ENCODE data around the gene ZNF407. TPM values are rescaled to one million over a fixed set of nuclear protein-coding genes. Genes with fewer than 3 reads are reported as not detected.

Gene ZNF407
- polyA plus RNA-seq, 4 donors = 9.2 to 10.3 (median 10.1) TPM

DNA sequence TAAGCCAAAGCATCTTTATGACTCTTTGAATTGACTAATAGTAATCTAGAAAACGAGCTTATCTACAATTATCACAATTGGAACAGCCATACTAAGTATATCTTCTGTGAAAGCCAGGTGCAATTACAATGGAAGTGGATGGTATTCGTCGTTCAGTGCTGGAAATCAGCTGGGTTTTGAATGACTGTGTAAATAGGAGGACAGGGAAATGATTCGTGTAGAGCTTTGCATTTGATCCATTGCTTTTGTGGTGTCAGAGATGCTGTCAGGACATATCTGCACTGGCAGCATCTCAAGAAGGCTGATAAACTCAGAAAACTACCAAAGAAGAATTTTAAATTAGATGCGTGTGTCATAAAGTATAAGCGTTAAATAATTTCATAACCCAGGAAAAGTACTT lies 187.1 kb downstream of the ZNF407 start:
- no peak for DNase-seq (ENCODE audit: low read depth in 4 of 4, low spot score in 3 of 4)

DNA sequence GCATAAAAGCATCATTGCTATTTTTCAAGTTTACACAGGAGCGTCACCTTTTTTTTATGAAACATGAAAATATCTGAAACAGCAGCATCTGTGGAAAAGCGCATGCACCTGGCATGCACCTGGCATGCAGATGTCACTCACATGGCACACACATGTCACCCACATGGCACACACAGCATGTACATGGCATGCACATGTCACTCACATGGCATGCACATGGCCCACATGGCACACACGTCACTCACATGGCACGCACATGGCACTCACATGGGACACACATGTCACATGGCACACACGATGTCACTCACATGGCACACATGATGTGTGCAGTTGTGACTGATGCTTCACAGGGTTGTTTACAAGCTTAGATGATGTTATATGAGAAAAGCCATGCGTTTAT lies 188.0 kb downstream of the ZNF407 start:
- DNase-seq (ENCODE audit: low read depth in 4 of 4, low spot score in 3 of 4) = no peak

DNA sequence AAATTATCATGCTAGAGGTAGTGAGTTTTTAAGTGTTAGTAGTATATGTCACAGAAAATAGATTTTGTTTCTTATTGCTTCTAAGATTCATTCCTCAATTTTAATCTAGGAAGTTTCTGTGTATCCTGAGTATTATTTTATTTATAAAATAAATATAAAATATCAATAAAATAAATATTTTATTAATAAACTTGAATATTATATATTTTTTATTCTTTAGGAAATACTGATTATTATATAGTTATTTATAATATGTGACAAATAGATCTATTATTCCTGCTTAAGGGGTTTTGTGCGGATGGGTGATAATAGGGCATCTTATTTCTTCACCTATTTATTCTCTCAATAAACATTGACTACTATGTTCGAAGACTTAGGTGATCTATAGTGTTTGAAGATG lies 191.0 kb downstream of the ZNF407 start:
- DNase-seq (ENCODE audit: low read depth in 4 of 4, low spot score in 3 of 4) = no peak

DNA sequence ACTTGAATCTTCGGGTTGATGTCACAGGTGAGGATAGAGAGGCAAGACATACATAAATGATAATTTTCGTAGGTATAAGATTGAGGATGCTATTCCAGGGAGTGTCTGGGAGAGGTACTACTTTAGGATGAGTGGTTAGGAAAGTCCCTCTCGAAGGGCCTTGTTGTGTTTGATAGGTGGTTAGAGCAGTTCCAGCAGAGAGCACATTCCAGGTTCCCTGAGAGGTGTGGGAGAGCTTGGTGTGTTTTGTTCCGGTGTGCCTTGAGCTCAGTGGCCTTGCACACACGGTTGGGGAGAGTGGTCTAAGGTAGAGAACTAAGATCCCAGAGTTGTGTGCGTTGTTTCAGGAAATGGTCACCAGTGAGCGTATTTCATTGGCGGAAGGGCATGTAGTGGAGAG lies 191.4 kb downstream of the ZNF407 start:
- DNase-seq (ENCODE audit: low read depth in 4 of 4, low spot score in 3 of 4) = no peak

DNA sequence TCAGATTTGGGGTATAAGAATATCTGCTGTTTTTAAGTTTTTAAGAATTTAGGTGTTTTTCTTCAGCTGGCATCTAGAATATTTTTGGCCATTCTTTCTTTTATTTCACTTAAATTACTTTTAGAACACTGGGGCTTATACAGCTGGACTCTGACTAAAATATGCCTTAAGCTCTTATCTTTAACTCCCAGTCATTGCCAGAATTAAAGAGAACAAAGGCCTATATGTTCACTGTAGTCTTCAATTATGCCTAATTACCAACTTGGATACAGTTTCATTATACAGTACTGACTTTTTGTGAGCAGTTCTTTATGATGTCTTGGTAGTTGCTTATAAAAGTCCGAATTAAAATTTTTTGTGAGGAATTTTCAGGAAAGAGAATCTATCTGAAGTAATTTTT lies 192.8 kb downstream of the ZNF407 start:
- no peak for DNase-seq (ENCODE audit: low read depth in 4 of 4, low spot score in 3 of 4)

DNA sequence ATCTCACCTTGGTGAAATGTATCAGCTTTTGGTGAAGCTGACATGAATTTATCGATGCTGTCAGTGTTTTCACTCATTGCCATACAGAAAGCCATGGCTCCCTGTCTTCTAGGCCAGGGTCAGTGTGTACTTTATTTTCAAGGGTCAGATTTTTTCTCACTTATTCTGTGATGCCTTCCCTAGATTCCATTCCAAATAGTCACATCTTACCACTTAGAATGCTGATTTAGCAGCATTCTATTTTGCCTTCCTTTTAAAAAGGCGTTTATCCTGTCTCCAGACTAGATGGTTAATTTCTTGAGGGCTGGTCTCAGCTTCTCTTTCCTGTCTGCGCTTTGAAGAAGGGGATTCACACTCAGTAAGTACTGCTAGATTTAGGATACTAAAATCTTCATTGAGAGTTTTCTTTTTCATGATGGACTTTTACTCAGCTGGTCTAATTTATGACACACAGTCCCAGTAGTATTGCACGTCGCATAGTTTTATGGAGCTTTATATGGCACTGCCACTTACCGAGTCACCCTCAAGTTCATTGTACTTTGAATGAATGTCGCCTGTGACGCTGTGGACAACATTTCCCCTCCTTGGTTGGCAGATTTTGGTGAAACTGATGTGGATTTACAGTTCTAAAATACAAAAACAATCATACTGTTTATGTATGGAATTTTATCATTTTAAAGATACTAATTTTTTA lies 194.0 kb downstream of the ZNF407 start:
- DNase-seq (ENCODE audit: low read depth in 4 of 4, low spot score in 3 of 4) = no peak

DNA sequence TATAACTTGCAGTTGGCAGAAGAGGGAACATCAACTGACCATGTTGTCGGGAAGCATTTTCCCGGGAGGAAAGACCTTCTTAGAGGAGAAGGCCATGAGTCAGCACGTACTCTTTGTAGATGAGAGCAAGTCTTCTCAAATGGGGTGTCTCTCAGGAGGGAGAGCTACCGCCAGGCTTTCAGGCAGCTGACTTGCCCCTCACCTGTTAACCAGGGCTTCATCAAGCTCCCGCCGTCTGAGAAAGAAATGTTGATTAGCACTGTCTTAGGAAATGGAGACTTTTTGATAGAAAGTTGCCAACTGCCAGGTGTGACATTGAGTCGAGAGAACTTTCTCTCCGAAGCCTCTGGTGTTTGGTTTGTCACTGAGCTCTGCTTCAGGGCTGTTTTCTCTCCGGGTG lies 196.1 kb downstream of the ZNF407 start:
- no peak for DNase-seq (ENCODE audit: low read depth in 4 of 4, low spot score in 3 of 4)

DNA sequence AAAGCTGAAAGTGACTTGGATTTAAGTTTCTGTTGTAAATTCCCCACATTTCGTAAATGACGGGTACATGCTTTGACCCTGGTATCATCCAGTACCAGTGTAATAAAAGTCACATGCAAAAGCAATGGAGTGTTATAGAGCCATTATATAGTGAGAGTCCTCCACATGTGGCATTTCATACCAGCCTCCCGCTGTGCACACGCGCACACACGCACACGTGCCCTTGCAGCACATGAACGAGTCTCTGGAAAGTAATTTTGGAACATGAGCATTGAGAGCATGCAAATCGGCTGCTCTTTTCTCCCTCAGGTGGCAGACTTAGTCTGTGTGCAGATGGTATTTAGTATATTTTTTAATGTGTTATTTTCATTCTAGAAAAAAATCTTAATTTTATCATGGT lies 198.1 kb downstream of the ZNF407 start:
- DNase-seq (ENCODE audit: low read depth in 4 of 4, low spot score in 3 of 4) = no peak

DNA sequence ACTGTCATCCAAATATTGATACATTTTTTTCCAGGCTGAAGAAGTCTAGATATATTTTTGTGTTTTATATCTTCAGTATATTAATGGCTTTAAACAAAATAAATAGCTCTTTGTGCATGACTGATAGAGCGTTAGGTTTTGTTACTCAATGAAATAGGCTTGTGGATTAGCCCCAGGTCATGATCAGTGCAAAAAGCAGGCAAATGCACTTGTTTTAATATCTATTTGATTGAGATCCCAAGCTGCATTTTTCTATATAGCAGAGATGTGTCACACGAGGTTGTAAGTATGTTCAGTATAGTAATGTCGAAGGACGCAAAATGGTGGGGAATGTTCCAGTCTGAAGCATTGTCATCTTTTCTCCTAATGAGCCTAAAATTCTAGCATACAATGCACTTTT lies 198.5 kb downstream of the ZNF407 start:
- DNase-seq (ENCODE audit: low read depth in 4 of 4, low spot score in 3 of 4) = no peak

DNA sequence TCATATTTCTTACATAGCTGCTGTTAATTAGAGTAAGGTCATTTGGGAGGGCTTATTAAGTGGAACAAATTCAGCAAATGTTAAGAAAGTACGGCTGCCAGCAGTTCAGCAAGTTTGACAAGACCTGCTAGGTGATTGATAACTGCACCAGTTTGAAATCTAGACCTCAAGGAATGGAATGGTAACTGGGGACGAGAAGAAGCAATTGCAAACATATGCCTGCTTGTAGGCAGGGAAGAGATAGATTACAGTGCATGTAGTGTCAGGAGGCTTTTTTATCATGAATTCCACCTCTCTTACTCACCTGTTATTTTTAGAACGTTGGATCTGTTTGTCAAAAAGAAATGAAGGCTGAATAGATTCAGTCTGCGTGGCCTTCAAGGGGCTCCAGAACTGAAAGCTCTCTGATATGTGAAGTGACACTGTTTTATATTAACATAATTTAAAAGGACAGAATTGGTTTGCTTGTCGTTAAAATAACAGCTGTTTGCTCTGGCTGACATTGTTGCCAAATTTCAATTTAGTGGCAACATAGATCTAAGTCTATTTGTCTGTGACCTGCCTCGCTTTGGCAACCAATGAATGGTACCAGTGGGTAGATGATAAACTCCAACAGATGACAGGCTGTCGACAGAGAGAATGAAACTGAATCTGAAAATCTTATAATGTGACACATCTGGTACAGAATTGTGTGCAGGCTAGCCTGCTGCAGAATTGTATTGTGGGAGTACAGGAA lies 199.3 kb downstream of the ZNF407 start:
- no peak for DNase-seq (ENCODE audit: low read depth in 4 of 4, low spot score in 3 of 4)

DNA sequence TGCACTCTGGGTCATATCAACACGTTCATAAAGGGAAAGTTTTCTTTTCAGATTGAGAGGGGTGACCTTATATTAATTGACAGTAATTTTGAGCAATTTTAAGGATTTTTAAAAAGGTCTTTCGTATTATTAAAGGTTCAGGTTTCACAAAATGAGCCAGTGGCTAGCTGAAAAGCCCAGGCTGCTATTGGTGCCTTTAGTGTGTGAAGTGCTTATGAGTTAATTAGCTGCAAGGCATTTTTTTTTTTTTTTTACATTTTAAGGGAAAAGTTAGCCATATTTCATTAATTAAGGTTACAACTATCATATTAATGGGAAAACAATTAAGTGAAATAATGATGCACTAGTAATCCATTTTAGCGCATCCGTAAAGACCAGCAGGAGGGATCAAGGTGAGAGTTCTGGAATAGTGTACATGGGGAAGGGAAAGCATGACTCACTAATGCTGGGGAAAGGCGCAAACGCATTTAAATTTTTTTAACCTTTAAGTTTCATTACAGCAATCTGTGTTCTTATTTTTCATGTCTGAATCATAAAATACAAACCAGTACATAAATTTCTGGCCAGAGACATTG lies 200.0 kb downstream of the ZNF407 start:
- DNase-seq (ENCODE audit: low read depth in 4 of 4, low spot score in 3 of 4) = no peak

DNA sequence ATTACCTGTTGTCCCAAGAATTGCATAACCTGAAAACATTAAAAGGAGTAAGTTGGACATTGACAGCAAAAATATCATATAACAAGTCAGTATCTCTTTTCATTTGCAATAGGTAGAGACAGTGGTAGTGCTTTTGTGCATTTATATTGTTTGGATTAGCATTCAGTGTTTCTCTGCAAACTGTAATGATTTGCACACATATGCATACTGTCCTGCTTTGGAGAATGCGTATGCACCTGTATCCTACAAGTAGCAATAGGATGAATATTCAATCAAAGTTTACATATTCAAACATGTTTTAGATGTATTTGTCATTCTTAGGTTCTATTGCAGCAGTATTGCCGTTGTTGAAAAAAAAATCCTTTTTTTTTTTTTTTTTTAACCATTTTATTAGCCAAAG lies 201.9 kb downstream of the ZNF407 start:
- no peak for DNase-seq (ENCODE audit: low read depth in 4 of 4, low spot score in 3 of 4)

DNA sequence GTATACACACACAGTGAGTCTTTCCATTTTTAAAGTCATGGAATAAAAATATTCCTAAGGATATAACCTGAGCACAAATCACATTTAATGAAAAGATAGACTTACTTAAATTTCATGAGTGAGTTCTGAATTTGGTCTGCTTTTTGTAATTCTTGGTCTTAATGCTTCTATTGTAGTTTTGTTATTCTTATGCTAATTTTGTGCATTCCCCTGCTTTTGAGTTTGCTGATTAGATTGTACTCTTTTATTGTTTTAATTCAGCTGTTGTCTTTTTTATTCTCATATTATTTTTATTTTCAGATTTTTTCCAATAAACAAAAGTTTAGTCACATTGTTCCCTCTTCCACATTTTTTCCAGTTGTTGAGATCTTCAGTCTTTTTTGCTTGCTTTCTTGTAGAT lies 202.4 kb downstream of the ZNF407 start:
- DNase-seq (ENCODE audit: low read depth in 4 of 4, low spot score in 3 of 4) = no peak

DNA sequence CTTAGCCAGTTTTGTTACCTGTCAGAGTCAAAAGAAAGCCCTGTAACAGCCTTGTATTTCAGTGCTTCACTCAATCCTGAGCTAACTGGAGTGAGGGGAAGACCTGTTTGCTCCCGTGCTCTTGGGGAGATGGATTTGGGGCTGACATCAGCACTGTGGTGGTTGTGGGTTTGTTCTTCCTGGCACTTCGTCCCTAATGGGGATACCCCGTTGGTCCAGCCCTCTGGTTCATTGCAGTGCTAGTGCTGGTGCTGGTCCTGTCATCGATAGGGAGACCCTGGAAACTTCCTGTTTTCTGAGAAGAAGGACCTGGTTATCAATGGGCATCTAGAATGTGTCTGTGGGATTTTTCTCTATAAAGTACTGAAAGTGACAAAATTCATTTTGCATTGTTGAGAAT lies 205.4 kb downstream of the ZNF407 start:
- DNase-seq (ENCODE audit: low read depth in 4 of 4, low spot score in 3 of 4) = no peak

DNA sequence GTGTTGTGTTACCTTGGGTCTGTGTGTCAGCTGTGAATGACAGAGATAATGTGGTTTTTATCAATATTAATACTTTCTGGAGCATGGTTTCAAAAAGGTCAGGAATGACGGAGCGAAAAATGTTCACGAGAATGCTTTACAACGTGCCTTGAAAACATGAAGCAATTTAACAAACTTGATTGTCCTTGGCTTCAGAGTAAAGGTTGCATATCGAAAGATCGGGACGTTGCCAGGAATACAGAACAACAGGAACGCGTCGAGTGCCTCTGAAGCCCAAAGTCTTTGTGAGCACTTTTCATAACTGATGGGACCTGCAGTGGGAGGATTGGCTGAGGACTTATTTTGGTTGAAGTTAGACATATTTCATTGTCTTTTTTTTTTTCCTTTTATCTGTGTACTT lies 206.1 kb downstream of the ZNF407 start:
- DNase-seq (ENCODE audit: low read depth in 4 of 4, low spot score in 3 of 4) = no peak

DNA sequence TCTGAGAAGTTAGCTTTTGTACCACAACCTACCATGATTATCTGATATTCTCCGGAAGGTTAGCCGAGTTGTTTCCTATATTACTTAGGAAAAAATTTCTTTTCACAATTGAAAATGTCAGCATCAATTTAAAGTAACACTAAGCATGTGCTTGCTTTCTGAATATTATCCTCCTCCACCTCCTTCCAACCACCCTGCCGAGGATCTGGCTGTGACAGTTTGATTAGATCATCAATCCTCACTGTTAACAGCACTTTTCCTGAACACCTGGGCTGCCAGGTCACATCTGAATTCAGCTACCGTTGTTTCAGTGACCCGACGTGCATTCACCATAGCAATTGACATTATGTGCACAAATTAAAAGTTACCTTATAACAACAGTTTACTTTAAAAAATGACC lies 207.0 kb downstream of the ZNF407 start:
- DNase-seq (ENCODE audit: low read depth in 4 of 4, low spot score in 3 of 4) = no peak

DNA sequence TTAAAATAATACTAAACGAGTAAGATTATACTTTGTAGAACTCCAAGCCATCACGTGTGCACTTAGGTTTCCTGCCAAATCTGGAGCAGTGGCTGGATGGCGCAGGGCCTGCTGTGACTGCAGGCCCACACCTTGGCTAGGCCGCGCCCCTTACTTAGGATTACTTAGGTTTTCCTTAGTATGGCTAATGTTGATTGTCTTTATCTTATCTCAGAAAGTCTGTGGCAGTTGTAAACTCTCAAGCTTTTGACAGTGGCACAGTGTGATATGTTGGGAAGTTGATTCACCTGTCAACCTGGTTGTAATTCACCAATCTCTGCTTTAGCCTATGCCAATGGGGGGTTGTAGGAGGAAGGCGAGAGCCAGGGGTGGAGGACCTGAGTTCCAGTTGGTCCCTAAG lies 208.4 kb downstream of the ZNF407 start:
- DNase-seq (ENCODE audit: low read depth in 4 of 4, low spot score in 3 of 4) = no peak

DNA sequence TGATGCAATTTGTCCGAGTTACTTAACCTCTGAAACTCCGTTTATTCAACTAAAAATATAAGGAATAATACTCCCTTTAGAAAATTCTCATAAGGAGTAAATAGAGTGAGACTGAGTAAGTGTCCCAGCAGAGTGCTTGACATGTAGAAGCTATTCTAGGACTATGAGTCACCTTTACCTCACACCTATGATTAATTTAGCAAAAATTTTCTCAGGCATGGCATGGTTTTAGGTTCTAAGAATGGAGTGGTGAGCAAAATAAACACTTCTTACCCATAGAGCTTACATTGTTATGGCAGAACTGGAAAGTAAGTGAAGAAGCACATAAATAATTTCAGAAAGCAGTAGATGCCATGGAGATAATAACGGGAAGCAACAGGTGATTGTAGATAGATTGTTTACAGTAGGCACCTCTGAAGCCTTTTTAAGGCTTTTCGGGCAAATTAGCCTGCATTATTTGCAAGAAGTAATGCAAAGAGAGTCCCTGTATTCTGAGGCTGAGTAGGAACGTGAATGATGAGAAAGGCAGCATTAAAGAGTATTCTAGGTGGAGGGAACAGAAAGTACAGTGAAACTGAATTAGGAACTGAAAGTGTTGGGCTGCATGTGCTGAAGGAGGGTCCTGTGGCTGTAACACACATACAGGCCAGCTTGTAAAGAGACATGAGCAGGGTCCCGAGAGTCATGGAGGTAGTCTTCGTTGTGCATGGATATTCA lies 209.2 kb downstream of the ZNF407 start:
- DNase-seq (ENCODE audit: low read depth in 4 of 4, low spot score in 3 of 4) = no peak

DNA sequence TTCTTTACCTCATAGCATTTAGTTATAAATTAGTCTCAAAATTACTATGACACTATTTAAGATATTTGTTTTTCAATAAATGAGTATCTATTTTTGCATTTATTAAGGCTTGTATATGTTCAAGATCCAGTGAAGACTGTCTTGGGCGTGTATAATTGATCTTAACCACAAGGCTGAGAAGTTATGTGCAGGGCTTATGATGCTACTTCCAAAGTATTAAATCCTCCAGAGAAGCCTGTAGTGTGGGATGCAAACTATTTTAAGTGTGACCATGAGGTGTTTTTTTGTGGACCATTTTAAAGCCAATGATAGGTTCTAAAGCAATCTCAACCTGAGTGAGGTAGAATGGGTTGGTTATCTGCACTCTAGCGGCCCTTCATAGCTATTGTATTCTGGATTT lies 219.9 kb downstream of the ZNF407 start:
- DNase-seq (ENCODE audit: low read depth in 4 of 4, low spot score in 3 of 4) = no peak

DNA sequence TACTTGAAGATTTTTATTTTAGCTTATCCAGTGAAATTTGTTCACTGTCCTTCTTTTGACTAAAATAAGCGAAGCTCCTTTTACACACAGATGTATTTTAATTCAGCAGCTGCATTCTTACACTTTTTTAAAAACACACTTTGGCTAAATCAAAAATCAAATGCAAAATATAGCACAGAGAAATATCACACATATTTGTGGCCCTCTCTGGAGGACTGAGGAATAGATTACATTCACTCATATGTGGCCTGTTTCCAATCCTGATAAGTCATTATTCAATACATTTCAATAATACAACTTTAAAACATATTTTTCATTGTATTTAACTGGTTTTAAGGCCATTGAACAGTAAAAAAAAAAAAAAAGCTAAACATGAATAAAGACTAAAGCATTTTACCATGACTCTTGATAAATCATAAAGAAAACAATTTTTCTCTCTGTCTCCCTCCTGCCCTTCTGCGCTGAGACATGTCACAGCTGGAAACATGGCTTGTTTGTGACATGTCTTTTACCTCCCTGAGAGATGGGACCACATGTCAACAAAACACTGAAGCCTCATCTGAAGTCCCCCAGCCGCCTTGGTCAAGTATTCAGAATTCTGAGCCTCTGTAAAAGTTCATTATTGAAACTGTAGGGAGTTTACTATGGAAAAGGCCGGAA lies 221.0 kb downstream of the ZNF407 start:
- DNase-seq (ENCODE audit: low read depth in 4 of 4, low spot score in 3 of 4) = no peak

DNA sequence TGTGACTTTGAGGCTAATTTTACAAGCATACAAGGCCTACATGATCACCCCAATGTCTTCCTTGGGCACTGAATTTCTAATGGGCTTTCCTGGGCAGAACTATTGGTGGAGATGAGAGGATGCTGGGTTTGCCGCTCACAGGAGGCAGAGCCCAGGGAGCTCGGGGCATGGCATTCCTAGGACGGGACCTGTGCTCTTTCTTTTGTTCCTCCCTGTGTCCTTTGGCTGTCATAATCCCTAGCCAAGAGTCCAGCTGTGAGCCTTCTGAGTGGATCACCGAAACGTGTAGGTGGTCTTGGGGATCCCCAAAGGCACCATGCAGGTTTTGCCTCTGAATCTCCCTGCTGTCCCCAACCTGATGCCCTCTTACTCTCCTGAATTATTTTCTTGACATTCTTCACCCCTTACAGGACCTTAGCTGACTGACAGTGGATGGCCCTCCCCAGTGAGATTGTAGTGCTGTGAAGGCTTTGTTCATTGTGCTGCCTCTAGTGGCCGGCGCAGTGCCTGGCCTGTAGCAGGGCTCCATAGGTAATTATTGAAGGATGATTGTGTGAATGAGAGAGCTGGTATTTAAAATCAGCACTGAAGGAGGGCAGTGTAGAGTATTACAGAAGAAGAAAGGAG lies 221.9 kb downstream of the ZNF407 start:
- no peak for DNase-seq (ENCODE audit: low read depth in 4 of 4, low spot score in 3 of 4)

Data from left renal pelvis (tissue), 4 donors.